ENCODE results near the gene CAPN2.

Gene CAPN2

GRCh38 chr1:223763251-223763650, 50.9 kb downstream of the CAPN2 start:
- DNase-seq: no peak

GRCh38 chr1:223763881-223764280, 51.5 kb downstream of the CAPN2 start:
- DNase-seq: no peak

GRCh38 chr1:223765036-223765718, 52.8 kb downstream of the CAPN2 start:
- DNase-seq: no peak

- DNase-seq: no peak
Measured at GRCh38 chr1:223765719-223766340, 53.5 kb downstream of the CAPN2 start.

GRCh38 chr1:223770621-223771315, 58.4 kb downstream of the CAPN2 start:
- DNase-seq: no peak

GRCh38 chr1:223771469-223771813, 59.1 kb downstream of the CAPN2 start:
- DNase-seq: no peak

- no peak for DNase-seq
Measured at GRCh38 chr1:223771814-223772770, 59.8 kb downstream of the CAPN2 start.

- DNase-seq: no peak
Measured at GRCh38 chr1:223772771-223773160, 60.4 kb downstream of the CAPN2 start.

GRCh38 chr1:223774134-223774814, 61.9 kb downstream of the CAPN2 start:
- DNase-seq: no peak

- no peak for DNase-seq
Measured at GRCh38 chr1:223775054-223775453, 62.7 kb downstream of the CAPN2 start.

- no peak for DNase-seq
Measured at GRCh38 chr1:223775711-223776074, 63.4 kb downstream of the CAPN2 start.

GRCh38 chr1:223776075-223776814, 63.9 kb downstream of the CAPN2 start:
- DNase-seq: no peak

GRCh38 chr1:223776826-223777454, 64.6 kb downstream of the CAPN2 start:
- no peak for DNase-seq

GRCh38 chr1:223780318-223780717, 68.0 kb downstream of the CAPN2 start:
- no peak for DNase-seq

GRCh38 chr1:223780949-223781348, 68.6 kb downstream of the CAPN2 start:
- no peak for DNase-seq

- DNase-seq: no peak
Measured at GRCh38 chr1:223783676-223784075, 71.3 kb downstream of the CAPN2 start.

GRCh38 chr1:223784541-223784940, 72.2 kb downstream of the CAPN2 start:
- DNase-seq: no peak

GRCh38 chr1:223785808-223786207, 73.5 kb downstream of the CAPN2 start:
- DNase-seq: no peak

- DNase-seq: no peak
Measured at GRCh38 chr1:223788746-223789415, 76.5 kb downstream of the CAPN2 start.

- no peak for DNase-seq
Measured at GRCh38 chr1:223792046-223792445, 79.7 kb downstream of the CAPN2 start.

- DNase-seq: no peak
Measured at GRCh38 chr1:223793716-223794115, 81.4 kb downstream of the CAPN2 start.

Data from NCI-H1105 (cell line).